Measurements from ENCODE around the gene ANO3. TPM values are rescaled to one million over a fixed set of nuclear protein-coding genes. Genes with fewer than 3 reads are reported as not detected.

The ANO3 gene
- total and polyA plus RNA-seq, 2 experiments from 2014 or later = not detected

DNA sequence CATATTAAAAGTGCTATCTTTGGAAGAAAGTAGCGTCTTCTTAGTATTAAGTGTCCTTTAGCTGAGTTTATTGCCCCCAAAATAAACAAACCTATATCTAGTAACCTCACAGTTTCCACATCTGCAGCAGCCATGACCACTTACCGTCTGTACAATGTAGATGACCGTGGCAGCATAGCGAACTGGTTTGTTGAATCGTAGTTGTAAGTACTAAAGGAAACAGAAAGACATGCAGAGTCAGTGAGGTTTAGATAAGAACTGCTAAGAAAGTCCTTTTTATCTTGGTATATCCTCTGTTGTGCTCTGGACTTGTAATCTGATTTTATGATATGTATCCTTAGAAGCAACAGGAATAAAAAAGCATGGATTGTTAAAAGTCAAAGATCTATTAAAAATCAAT is 380.6 kb downstream of the ANO3 start:
- Histone ChIP-seq H2AFZ (no peak overlapping the region), H3K4me3 (no peak overlapping the region), H3F3A (replicated peaks; ENCODE audit: low read depth) (no peaks in the 10 kb centered on the region), H3K27ac (ENCODE audit: low read depth) (no peak overlapping the region), H3K4me2 (no peak overlapping the region), H3K27me3 (ENCODE audit: insufficient read depth) (no peaks in the 10 kb centered on the region), H4K20me1 (replicated peaks; ENCODE audit: insufficient read depth) (no peaks in the 10 kb centered on the region), H3K36me3 (ENCODE audit: insufficient read depth) (no peaks in the 10 kb centered on the region), H3K9me2 (ENCODE audit: insufficient read depth) (no peaks in the 10 kb centered on the region), H3K4me1 (ENCODE audit: insufficient read depth) (no peaks in the 10 kb centered on the region), H3K79me2 (replicated peaks; ENCODE audit: insufficient read depth) (no peaks in the 10 kb centered on the region)
- TF ChIP-seq, protein P1, sequence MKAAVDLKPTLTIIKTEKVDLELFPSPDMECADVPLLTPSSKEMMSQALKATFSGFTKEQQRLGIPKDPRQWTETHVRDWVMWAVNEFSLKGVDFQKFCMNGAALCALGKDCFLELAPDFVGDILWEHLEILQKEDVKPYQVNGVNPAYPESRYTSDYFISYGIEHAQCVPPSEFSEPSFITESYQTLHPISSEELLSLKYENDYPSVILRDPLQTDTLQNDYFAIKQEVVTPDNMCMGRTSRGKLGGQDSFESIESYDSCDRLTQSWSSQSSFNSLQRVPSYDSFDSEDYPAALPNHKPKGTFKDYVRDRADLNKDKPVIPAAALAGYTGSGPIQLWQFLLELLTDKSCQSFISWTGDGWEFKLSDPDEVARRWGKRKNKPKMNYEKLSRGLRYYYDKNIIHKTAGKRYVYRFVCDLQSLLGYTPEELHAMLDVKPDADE (IDR thresholded peaks at IDR 0.05) = no peak
- TF ChIP-seq, protein P2, sequence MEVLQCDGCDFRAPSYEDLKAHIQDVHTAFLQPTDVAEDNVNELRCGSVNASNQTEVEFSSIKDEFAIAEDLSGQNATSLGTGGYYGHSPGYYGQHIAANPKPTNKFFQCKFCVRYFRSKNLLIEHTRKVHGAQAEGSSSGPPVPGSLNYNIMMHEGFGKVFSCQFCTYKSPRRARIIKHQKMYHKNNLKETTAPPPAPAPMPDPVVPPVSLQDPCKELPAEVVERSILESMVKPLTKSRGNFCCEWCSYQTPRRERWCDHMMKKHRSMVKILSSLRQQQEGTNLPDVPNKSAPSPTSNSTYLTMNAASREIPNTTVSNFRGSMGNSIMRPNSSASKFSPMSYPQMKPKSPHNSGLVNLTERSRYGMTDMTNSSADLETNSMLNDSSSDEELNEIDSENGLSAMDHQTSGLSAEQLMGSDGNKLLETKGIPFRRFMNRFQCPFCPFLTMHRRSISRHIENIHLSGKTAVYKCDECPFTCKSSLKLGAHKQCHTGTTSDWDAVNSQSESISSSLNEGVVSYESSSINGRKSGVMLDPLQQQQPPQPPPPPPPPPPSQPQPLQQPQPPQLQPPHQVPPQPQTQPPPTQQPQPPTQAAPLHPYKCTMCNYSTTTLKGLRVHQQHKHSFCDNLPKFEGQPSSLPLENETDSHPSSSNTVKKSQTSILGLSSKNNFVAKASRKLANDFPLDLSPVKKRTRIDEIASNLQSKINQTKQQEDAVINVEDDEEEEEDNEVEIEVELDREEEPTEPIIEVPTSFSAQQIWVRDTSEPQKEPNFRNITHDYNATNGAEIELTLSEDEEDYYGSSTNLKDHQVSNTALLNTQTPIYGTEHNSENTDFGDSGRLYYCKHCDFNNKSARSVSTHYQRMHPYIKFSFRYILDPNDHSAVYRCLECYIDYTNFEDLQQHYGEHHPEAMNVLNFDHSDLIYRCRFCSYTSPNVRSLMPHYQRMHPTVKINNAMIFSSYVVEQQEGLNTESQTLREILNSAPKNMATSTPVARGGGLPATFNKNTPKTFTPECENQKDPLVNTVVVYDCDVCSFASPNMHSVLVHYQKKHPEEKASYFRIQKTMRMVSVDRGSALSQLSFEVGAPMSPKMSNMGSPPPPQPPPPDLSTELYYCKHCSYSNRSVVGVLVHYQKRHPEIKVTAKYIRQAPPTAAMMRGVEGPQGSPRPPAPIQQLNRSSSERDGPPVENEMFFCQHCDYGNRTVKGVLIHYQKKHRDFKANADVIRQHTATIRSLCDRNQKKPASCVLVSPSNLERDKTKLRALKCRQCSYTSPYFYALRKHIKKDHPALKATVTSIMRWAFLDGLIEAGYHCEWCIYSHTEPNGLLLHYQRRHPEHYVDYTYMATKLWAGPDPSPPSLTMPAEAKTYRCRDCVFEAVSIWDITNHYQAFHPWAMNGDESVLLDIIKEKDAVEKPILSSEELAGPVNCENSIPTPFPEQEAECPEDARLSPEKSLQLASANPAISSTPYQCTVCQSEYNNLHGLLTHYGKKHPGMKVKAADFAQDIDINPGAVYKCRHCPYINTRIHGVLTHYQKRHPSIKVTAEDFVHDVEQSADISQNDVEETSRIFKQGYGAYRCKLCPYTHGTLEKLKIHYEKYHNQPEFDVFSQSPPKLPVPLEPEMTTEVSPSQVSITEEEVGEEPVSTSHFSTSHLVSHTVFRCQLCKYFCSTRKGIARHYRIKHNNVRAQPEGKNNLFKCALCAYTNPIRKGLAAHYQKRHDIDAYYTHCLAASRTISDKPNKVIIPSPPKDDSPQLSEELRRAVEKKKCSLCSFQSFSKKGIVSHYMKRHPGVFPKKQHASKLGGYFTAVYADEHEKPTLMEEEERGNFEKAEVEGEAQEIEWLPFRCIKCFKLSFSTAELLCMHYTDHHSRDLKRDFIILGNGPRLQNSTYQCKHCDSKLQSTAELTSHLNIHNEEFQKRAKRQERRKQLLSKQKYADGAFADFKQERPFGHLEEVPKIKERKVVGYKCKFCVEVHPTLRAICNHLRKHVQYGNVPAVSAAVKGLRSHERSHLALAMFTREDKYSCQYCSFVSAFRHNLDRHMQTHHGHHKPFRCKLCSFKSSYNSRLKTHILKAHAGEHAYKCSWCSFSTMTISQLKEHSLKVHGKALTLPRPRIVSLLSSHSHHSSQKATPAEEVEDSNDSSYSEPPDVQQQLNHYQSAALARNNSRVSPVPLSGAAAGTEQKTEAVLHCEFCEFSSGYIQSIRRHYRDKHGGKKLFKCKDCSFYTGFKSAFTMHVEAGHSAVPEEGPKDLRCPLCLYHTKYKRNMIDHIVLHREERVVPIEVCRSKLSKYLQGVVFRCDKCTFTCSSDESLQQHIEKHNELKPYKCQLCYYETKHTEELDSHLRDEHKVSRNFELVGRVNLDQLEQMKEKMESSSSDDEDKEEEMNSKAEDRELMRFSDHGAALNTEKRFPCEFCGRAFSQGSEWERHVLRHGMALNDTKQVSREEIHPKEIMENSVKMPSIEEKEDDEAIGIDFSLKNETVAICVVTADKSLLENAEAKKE (CRISPR knock-in tag; IDR thresholded peaks at IDR 0.05) = no peak
- TF ChIP-seq, protein P3, sequence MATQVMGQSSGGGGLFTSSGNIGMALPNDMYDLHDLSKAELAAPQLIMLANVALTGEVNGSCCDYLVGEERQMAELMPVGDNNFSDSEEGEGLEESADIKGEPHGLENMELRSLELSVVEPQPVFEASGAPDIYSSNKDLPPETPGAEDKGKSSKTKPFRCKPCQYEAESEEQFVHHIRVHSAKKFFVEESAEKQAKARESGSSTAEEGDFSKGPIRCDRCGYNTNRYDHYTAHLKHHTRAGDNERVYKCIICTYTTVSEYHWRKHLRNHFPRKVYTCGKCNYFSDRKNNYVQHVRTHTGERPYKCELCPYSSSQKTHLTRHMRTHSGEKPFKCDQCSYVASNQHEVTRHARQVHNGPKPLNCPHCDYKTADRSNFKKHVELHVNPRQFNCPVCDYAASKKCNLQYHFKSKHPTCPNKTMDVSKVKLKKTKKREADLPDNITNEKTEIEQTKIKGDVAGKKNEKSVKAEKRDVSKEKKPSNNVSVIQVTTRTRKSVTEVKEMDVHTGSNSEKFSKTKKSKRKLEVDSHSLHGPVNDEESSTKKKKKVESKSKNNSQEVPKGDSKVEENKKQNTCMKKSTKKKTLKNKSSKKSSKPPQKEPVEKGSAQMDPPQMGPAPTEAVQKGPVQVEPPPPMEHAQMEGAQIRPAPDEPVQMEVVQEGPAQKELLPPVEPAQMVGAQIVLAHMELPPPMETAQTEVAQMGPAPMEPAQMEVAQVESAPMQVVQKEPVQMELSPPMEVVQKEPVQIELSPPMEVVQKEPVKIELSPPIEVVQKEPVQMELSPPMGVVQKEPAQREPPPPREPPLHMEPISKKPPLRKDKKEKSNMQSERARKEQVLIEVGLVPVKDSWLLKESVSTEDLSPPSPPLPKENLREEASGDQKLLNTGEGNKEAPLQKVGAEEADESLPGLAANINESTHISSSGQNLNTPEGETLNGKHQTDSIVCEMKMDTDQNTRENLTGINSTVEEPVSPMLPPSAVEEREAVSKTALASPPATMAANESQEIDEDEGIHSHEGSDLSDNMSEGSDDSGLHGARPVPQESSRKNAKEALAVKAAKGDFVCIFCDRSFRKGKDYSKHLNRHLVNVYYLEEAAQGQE (IDR thresholded peaks at IDR 0.05; ENCODE audit: unreplicated experiment) = no peak
- TF ChIP-seq, protein P4, sequence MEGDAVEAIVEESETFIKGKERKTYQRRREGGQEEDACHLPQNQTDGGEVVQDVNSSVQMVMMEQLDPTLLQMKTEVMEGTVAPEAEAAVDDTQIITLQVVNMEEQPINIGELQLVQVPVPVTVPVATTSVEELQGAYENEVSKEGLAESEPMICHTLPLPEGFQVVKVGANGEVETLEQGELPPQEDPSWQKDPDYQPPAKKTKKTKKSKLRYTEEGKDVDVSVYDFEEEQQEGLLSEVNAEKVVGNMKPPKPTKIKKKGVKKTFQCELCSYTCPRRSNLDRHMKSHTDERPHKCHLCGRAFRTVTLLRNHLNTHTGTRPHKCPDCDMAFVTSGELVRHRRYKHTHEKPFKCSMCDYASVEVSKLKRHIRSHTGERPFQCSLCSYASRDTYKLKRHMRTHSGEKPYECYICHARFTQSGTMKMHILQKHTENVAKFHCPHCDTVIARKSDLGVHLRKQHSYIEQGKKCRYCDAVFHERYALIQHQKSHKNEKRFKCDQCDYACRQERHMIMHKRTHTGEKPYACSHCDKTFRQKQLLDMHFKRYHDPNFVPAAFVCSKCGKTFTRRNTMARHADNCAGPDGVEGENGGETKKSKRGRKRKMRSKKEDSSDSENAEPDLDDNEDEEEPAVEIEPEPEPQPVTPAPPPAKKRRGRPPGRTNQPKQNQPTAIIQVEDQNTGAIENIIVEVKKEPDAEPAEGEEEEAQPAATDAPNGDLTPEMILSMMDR (conservative IDR thresholded peaks at IDR 0.05; ENCODE audit: low read depth in 2 of 2) = no peak
- TF ChIP-seq ZNF331 (CRISPR knock-in tag; IDR thresholded peaks at IDR 0.05; ENCODE audit: low read depth) (no peak), JUNB (IDR thresholded peaks at IDR 0.05; ENCODE audit: unreplicated experiment) (no peak), CREB1 (CRISPR knock-in tag; IDR thresholded peaks at IDR 0.05; ENCODE audit: low read depth) (no peak), NANOG (IDR thresholded peaks at IDR 0.05; ENCODE audit: borderline replicate concordance) (no peak), POLR2AphosphoS5 (IDR thresholded peaks at IDR 0.05; ENCODE audit: low read depth) (no peak), STAT1 (IDR thresholded peaks at IDR 0.05; ENCODE audit: unreplicated experiment) (no peak), EZH2 (IDR thresholded peaks at IDR 0.05; ENCODE audit: low read depth, unreplicated experiment) (no peak), EZH2phosphoT487 (IDR thresholded peaks at IDR 0.05; ENCODE audit: unreplicated experiment) (no peak), ZNF114 (CRISPR knock-in tag; IDR thresholded peaks at IDR 0.05) (no peak)
- ATAC-seq (no peak), DNase-seq (ENCODE audit: low spot score) (no peak)
- no peaks in the 10 kb centered on the region for H3K36me3 Mint-ChIP-seq (ENCODE audit: low read depth)
- H3K4me1 Mint-ChIP-seq = no peaks in the 10 kb centered on the region
- H3K27ac Mint-ChIP-seq = no peak overlapping the region
- H3K27me3 Mint-ChIP-seq (ENCODE audit: insufficient read depth, low read depth, poor library complexity) = no peaks in the 10 kb centered on the region
- H3K9me3 Mint-ChIP-seq = no peaks in the 10 kb centered on the region
- no peak overlapping the region for H3K4me3 Mint-ChIP-seq

All from GM23338 (cell line).